Cardiac muscle cell (in vitro differentiated cells and primary cell): ENCODE measurements around the gene RCBTB2. TPM values are rescaled to one million over a fixed set of nuclear protein-coding genes. Genes with fewer than 3 reads are reported as not detected.
A peak's percentile ranks its signal among the peaks of the same experiment; 100 is the strongest.

Experiments
- DNase-seq, 2 donors: peaks; one replicate each; pipeline versions ENCODE4 v3.0.0 to v3.0.0-alpha.2; 2010 to 2017; ENCODE audit warnings: low read depth in 1 of 2, low spot score in 1 of 2
- H3K27ac ChIP-seq: fragments of 200-600 bp; sonication (generic); 2 replicates; pipeline ENCODE4 v1.5.1; 2016
- H3K27me3 ChIP-seq: fragments of 200-600 bp; sonication (generic); 2 replicates; pipeline ENCODE4 v1.6.0; 2016; ENCODE audit warnings: control low read depth
- H3K36me3 ChIP-seq: fragments of 200-600 bp; sonication (generic); 2 replicates; pipeline ENCODE4 v1.5.1; 2016; ENCODE audit warnings: control low read depth
- H3K4me1 ChIP-seq: fragments of 200-600 bp; sonication (generic); 2 replicates; pipeline ENCODE4 v1.8.1; 2017; ENCODE audit warnings: low read depth, mild to moderate bottlenecking, mixed run types
- H3K4me3 ChIP-seq: fragments of 200-600 bp; sonication (generic); 2 replicates; pipeline ENCODE4 v1.5.1; 2016; ENCODE audit warnings: mild to moderate bottlenecking
- H3K9me3 ChIP-seq: fragments of 200-600 bp; sonication (generic); 2 replicates; pipeline ENCODE4 v1.5.1; 2017; ENCODE audit warnings: low read depth, mild to moderate bottlenecking, control low read depth
- polyA plus RNA-seq: library from polyadenylated mRNA; unstranded; fragments of >200 nt; fragmentation: Nextera tagmentation; extraction: Ambion mirVana; gene quantifications from 2 replicates; pipeline ENCODE4 v1.2.1, GENCODE V29; 2016
- total RNA-seq: library from RNA; depleted of rRNA; stranded (reverse); fragments of >200 nt; gene quantifications from 2 replicates; pipeline ENCODE4 v1.2.3, GENCODE V29; 2016
- TF ChIP-seq, protein P1 (sequence below): IDR thresholded peaks from 2 replicates; pipeline ENCODE4 v1.5.1; 2012; ENCODE audit warnings: low read depth, mild to moderate bottlenecking, low read length

The RCBTB2 gene
- total and polyA plus RNA-seq, 2 experiments from 2014 or later: 10.0 to 15.4 TPM

DNA sequence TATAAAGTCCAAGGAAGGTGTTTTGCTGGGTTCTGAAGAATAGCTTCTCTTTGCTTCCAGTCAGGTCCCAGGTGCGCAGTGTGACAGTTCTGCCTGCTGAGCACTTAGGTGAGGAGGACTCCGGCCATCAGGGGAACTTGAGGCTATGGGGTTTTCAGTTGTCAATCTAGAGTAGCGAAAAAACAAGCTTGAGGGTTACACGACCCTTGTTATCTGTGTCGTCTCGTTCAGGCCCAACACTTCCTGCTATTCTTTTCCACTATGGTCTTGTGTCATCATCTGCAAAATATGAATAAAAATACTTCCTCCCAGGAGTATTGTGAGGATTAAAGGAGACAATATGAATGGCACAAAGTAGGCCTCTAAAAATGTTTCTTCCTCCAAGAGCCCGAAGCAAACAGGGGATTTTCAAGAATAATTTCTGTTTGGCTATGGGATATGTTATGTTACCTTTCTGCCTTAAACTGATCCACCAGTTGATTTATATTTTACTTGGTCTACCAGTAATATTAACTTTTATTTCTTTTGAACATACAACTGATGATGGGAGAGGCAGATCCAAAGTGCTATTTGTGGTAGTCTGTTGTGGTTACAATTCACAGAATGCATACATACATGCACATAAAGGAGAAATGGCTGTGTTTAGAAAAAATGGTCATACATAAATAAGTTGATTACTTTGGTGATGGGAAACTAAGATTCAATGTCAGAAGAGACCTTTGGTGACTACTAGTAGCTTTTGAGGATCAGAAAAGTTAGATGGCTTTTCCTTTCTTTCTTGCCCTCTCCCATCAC, 40.5 kb upstream of the RCBTB2 start:
- TF ChIP-seq, protein P1, sequence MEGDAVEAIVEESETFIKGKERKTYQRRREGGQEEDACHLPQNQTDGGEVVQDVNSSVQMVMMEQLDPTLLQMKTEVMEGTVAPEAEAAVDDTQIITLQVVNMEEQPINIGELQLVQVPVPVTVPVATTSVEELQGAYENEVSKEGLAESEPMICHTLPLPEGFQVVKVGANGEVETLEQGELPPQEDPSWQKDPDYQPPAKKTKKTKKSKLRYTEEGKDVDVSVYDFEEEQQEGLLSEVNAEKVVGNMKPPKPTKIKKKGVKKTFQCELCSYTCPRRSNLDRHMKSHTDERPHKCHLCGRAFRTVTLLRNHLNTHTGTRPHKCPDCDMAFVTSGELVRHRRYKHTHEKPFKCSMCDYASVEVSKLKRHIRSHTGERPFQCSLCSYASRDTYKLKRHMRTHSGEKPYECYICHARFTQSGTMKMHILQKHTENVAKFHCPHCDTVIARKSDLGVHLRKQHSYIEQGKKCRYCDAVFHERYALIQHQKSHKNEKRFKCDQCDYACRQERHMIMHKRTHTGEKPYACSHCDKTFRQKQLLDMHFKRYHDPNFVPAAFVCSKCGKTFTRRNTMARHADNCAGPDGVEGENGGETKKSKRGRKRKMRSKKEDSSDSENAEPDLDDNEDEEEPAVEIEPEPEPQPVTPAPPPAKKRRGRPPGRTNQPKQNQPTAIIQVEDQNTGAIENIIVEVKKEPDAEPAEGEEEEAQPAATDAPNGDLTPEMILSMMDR: no peak
- H3K4me1 ChIP-seq: peaks cover 3% of the 10 kb centered on the region
- no peaks in the 10 kb centered on the region for H3K9me3 ChIP-seq
- DNase-seq: no peak
- no peak overlapping the region for H3K27ac ChIP-seq
- no peak overlapping the region for H3K4me3 ChIP-seq
- no peaks in the 10 kb centered on the region for H3K36me3 ChIP-seq
- no peaks in the 10 kb centered on the region for H3K27me3 ChIP-seq

DNA sequence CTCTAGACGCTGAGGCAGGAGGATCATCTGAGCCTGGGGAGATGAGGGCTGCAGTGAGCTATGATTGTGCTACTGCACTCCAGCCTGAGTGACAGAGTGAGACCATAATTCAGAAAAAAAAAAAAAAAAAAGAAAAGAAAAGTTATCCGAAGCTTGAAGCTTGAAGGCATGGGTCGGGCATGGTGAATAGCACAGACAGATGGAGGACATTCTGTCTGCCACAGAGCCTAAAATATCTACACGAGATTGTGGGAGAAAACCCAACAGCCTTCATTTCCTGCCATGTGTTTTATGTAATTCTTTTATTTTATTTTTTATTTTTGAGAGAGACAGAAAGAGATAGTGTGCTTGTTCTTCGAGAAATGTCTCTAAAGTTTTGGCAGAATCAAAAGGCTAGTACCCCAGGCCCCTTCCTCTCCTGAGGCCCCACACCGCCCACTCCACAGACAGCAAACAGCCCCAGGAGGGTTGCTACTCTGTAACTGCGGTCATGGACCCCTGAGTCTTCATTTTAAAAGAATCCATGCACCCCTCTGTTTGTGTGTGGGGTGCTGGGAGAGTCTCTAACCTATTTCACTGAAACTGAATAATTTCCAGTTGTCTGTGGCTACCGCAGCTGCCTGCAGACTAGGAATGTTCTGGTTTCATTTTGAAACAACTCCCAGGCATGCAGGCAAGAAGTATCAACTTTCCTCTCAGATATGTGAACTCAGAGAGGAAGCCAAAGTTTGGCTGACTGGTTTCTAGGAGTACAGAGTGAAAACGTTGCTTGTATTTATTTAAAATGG, 38.4 kb upstream of the RCBTB2 start:
- no peaks in the 10 kb centered on the region for H3K36me3 ChIP-seq
- DNase-seq: peak; percentile 36 to 83
- no peaks in the 10 kb centered on the region for H3K27me3 ChIP-seq
- H3K9me3 ChIP-seq: no peaks in the 10 kb centered on the region
- H3K27ac ChIP-seq: no peak overlapping the region
- H3K4me3 ChIP-seq: no peak overlapping the region
- H3K4me1 ChIP-seq: peaks cover 3% of the 10 kb centered on the region
- TF ChIP-seq, protein P1: no peak

DNA sequence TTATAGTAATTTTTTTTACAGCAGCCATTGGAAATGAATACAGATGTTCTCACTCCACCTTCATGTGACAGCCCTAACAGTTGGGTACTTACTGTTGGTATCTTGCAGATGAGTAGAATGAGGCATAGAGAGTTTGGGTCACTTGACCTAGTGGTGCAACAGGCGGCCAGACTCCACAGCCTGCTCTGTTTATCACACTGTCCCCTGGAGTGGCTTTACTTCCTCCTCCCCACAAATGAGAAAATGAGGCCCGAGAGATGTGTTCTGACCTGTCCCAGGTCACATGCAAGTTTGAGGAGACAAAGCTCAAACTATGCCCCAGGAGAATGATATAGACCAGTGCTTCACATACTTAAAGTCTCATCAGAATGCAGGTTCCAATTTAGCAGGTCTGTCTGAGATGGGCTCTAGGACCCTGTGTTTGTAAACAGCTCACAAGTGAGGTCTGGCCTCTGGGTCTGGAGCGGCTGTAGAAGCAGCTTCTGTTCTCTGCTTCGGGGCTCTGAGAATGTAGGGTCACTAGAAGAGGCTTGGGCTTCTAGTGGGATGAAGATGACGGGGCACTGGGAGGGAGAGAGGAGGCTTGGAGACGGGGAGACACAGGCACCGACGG, 37.4 kb upstream of the RCBTB2 start:
- Histone ChIP-seq H3K9me3 (no peaks in the 10 kb centered on the region), H3K4me3 (no peak overlapping the region), H3K4me1 (peaks cover 3% of the 10 kb centered on the region), H3K27ac (no peak overlapping the region), H3K27me3 (no peaks in the 10 kb centered on the region), H3K36me3 (no peaks in the 10 kb centered on the region)
- DNase-seq: no peak
- TF ChIP-seq, protein P1: no peak

DNA sequence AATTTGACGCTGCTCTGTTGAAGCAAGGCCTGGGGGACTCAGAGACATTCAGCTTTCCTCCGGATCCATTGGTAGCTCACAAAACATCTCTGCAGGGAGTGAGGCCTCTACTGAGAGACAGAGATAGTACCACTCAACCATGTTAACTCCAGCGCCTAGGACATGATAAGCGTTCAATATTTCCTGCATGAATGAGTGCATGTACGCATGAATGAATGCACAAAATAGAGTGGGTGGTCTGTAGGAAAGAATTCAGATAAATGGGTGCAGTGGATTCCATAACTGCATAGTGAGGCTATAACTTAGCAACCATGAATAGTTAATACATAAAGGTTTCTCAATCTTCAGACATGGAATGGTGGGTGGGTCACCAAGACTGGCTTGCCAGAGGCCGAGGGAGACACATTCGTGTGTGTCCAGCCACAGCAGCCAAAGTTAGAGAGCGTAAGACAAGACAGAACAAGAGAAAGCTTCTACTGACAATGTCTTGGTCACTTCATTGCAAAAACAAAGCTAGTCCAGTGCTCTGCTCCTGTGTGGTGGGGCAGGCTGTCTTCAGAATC, 36.3 kb upstream of the RCBTB2 start:
- DNase-seq: no peak
- peaks cover 3% of the 10 kb centered on the region for H3K4me1 ChIP-seq
- H3K36me3 ChIP-seq: no peaks in the 10 kb centered on the region
- TF ChIP-seq, protein P1: no peak
- H3K4me3 ChIP-seq: no peak overlapping the region
- H3K9me3 ChIP-seq: no peaks in the 10 kb centered on the region
- no peaks in the 10 kb centered on the region for H3K27me3 ChIP-seq
- no peak overlapping the region for H3K27ac ChIP-seq

DNA sequence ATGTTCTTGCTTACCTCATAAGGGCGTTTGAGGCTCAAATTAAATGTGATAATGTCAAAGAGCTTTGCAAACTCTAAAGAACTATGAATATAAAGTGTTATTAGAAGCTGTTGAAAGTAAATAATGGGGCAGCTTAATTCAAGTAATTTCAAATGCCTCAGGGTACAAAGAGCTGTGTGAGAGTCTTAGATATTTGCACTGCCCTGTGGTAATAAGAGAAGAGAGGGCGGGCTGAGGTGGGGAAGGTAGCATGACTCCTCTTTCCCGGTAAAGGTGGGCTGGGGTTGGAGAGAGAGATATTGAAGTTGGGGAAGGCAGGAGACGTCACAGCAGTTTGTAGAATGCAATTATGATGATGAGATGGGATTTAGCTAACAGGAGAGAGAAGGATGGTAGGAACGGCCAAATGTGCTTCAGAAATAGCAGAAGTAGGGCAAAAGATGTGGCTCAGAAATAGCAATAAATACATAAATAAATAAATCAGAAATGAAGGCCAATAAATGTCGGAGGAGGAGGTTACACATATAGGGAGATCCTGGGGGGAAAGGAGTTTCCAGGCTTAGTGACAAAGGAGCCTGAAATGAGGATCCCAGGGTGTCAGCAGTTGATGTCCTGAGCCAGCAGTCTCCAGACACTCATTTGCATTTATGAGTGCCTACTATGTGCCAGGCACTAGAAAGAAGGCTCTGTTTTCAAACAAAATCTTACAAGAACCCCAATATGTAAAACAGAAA, 35.7 kb upstream of the RCBTB2 start:
- Histone ChIP-seq H3K27me3 (no peaks in the 10 kb centered on the region), H3K9me3 (no peaks in the 10 kb centered on the region), H3K4me3 (no peak overlapping the region), H3K36me3 (no peaks in the 10 kb centered on the region), H3K27ac (no peak overlapping the region), H3K4me1 (peaks cover 3% of the 10 kb centered on the region)
- no peak for DNase-seq
- TF ChIP-seq, protein P1: no peak
